Measurements from ENCODE around the gene MUC5B. TPM values are rescaled to one million over a fixed set of nuclear protein-coding genes. Genes with fewer than 3 reads are reported as not detected.
"Not testable (repeated sequence)": the region's sequence is repeated elsewhere in the genome, so short reads cannot be mapped to it uniquely, and the experiment has no call there.

MUC5B gene
- total RNA-seq, 1 donor from 2014 or later, result not detected

GRCh38 chr11:1263010-1263409 lies 40.1 kb downstream of the MUC5B start:
- DNase-seq (ENCODE audit: low spot score), result no peak

DNA sequence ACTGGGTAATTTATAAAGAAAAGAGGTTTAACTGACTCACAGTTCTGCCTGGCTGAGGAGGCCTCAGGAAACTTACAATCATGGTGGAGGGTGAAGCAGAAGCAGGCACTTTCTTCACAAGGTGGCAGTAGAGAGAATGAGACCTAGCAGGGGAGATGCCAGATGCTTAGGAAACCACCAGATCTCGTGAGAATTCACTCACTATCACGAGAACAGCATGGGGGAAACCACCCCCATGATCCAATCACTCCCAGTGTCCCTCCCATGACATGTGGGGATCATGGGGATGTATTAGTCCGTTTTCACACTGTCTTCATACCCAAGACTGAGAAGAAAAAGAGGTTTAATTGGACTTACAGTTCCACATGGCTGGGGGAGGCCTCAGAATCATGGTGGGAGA lies 41.6 kb downstream of the MUC5B start:
- not testable (repeated sequence) for DNase-seq (ENCODE audit: low spot score)

DNA sequence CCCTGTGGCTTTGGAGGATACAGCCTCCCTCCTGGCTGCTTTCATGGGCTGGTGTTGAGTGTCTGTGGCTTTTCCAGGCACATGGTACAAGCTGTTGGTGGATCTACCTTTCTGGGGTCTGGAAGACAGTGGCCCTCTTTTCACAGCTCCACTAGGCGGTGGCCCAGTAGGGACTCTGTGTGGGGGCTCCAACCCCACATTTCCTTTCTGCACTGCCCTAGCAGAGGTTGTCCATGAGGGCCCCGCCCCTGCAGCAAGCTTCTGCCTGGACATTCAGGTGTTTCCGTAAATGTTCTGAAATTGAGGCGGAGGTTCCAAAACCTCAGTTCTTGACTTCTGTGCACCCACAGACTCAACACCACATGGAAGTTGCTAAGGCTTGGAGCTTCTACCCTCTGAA lies 42.6 kb downstream of the MUC5B start:
- DNase-seq (ENCODE audit: low spot score), result not testable (repeated sequence)

DNA sequence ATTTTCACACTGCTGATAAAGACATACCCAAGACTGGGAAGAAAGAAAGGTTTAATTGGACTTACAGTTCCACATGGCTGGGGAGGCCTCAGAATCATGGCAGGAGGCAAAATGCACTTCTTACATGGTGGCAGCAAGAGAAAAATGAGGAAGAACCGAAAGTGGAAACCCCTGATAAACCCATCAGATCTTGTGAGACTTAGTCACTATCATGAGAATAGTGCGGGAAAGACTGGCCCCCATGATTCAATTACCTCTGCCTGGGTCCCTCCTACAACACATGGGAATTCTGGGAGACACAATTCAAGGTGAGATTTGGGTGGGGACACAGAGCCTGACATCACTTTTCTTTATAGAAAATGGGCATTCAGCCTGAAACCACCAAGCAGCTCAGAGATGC lies 44.1 kb downstream of the MUC5B start:
- DNase-seq (ENCODE audit: low spot score), result not testable (repeated sequence)

DNA sequence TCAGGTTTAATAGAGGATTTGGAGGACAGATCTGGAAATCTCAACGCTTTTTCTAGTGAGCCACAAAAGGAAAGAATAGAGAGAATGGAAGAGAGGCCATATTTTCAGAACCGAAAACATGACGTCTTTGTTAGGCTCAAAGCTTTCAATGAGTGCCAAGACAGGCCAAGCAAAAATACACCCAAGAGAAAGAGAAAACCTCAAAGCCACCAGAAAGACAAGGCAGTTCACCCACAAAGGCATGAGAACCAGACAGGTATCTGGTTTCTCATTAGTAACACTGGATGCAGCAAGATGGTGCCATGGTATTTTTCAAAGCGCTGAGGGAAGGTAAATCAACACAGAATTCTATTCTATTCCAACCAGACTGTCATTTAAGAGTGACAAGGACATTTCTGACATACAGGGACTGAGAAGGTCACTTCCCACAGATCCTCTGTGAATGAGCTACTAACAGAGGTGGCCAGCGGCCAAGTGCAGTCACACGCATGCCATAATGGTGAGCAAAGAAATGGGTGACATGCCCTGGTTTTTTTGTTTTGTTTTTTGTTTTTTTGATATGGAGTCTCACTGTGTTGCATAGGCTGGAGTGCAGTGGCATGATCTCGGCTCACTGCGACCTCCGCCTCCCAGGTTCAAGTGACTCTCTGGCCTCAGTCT lies 44.7 kb downstream of the MUC5B start:
- no peak for DNase-seq (ENCODE audit: low spot score)

- no peak for DNase-seq (ENCODE audit: low spot score)
Measured at GRCh38 chr11:1269957-1270356, 47.1 kb downstream of the MUC5B start.

DNA sequence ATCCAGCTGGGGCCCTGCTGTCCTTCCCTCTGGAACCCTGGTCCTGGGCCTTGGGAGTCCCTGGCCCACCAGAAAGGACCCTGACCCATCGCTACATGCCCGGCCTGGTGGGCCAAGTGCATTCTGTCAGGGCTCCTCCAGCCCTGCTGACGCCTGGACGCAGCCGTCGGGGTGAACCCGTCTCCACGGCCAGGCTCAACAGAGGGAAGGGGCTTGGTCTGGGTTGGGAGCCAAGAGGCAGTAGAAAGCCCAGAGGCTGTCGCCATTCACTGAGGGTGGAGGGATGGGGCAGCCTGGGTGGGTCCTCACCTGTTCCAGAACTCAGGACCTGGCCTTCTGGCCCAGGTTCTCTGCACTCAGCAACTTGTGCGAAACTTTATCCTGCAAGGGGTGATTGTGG lies 47.6 kb downstream of the MUC5B start:
- no peak for DNase-seq (ENCODE audit: low spot score)

DNA sequence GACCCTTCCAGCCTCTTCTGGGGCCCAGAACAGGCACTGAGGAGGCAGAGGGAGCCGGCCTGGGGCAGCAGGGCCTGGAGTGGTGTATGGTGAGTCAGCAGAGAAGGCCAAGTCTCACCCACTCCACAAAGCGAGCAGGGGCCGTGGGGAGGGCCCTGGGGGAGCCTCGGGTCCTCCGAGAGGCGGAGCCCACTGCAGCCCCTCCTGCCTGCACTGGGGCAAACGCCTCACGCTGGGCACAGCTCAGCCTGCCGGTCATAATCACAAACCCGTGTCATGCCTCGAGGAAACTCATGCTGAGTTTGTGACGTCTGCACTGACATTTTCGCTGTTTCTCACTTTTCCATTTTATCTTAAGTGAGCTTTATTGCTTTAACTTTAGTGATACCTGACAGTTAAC lies 48.1 kb downstream of the MUC5B start:
- no peak for DNase-seq (ENCODE audit: low spot score)

DNA sequence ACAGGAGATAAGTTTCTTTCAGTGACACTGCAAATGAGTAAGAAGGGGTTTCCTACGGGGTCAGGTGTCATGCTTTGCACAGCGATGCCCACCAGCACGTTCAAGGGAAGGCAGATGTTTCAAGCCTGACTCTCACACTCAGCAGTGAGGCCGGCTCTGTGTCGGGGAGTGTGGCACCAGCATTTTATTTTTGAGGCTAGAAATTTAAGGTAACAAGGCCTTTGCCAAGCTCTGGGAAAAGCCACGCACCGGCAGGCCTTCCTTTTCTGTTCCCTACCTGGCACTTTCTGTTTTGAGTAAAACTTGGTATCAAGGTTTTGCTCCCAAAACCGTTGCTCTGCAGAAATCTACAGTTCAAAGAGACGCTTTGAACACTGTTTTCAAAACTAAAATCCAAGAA lies 48.5 kb downstream of the MUC5B start:
- DNase-seq (ENCODE audit: low spot score), result no peak

DNA sequence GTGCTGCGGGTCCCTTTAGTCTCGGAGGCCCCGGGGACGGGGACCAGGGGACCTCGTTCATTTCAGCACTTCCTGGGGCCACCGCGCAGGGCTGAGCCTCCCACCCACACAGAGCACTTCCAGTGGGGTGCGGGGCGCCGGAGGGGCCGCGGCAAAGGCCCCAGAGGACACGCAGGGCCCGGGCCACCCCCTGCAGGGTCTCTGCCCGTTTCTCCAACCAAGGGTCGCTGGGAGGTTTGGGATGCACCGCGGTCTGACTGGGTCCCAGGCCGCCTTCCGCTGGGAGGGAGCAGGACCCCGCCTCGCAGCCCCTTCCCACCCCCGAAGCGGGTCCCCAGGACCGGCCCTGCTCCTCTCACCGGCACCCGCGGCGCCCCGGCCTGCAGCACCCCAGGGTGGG lies 49.1 kb downstream of the MUC5B start:
- DNase-seq (ENCODE audit: low spot score), result no peak

GRCh38 chr11:1272531-1272930 lies 49.7 kb downstream of the MUC5B start:
- no peak for DNase-seq (ENCODE audit: low spot score)

GRCh38 chr11:1274501-1274900 lies 51.6 kb downstream of the MUC5B start:
- no peak for DNase-seq (ENCODE audit: low spot score)

DNA sequence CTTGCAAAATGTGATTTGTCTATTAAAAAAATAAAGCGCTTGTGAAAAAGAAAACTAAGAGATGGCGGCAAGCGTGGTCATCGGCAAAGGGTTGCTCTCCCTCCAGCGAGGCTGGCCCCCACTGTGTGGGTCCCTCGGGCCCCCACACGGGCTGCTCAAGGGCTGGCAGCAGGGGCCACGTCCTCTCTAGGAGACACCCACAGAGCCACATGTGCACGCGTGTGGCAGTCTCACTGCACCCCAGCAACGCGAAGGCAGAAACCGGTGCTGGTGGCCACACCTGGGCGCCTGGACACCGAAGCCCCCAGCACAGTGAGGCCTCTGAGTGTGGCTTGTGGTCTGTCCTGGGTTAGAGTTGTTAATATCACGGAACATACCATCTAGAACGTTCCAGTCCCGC lies 52.2 kb downstream of the MUC5B start:
- no peak for DNase-seq (ENCODE audit: low spot score)

GRCh38 chr11:1276041-1276790 lies 53.4 kb downstream of the MUC5B start:
- no peak for DNase-seq (ENCODE audit: low spot score)

- no peak for DNase-seq (ENCODE audit: low spot score)
Measured at GRCh38 chr11:1276866-1277615, 54.2 kb downstream of the MUC5B start.

DNA sequence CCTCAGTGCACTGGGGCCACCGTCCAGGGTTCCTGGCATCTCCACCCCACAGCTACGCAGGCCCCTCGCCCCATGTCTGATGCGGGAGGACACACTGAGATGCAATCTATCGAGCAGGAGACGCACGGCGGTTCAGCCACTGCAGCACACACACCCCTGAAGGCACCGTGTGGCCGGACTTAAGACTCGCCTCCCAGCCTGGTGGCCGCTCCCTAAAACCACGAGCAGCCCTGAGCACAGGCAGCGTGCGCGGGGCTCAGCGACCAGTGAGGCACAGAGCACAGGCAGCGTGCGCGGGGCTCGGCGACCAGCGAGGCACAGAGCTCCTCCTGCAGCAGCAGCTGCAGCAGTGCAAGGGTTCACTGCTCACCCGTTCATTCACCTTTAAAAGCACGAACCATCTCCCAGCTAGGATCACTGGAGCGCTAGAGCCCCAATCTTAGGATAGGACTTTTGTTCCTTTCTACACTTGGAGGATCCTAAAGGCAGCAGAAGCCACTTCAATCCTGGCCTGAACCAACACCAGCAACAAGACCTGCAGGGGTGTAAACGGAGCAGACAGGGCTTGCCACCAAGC lies 55.2 kb downstream of the MUC5B start:
- DNase-seq (ENCODE audit: low spot score), result no peak

- no peak for DNase-seq (ENCODE audit: low spot score)
Measured at GRCh38 chr11:1278766-1279673, 56.2 kb downstream of the MUC5B start.

- no peak for DNase-seq (ENCODE audit: low spot score)
Measured at GRCh38 chr11:1279674-1280055, 56.8 kb downstream of the MUC5B start.

- DNase-seq (ENCODE audit: low spot score), result no peak
Measured at GRCh38 chr11:1280116-1281035, 57.5 kb downstream of the MUC5B start.

DNA sequence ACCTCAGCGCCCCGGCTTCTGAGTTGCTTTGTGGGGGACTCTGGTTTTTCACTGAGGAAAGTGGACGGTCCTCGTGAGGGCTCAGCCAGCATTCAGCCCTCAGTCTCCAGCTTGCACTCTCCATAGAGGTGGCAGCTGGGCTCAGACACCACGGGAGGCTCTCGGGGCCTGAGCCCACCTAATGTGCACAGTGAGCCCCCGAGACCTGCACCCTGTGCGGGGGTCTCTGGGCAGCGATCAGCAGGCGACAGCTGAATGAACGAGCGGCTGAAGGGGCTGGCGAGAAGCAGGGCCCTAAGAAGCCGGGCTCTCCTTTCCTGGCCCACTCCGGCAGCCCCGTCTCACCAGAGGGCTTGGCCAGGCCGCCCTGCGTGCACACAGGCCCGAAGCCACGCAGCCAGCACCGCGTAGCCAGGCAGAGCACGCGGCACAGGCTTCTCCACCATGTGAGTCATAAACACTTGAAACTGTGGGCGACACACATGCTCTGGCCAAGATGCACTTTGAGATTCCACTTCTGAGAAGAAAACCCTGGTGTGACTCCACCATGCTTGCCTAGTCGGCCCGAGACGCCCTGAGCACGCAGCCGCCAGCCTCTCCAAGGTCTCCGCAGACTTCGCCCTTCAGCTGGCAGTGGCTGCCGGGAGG lies 58.6 kb downstream of the MUC5B start:
- no peak for DNase-seq (ENCODE audit: low spot score)

All from ureter (tissue), 1 donor.